Epithelial cell of esophagus (primary cell): ENCODE measurements around the gene ODAPH.
"Not testable (repeated sequence)": the region's sequence is repeated elsewhere in the genome, so short reads cannot be mapped to it uniquely, and the experiment has no call there.

Experiments
- DNase-seq: peaks from one replicate; pipeline ENCODE4 v3.0.0; 2010; ENCODE audit warnings: low read depth
- H3K4me3 ChIP-seq: 2 replicates; pipeline ENCODE4 v1.5.1; 2011; ENCODE audit warnings: mild to moderate bottlenecking, low read length, control low read depth
- CTCF ChIP-seq: IDR thresholded peaks from 2 replicates; pipeline ENCODE4 v1.5.1; 2011; ENCODE audit warnings: low read depth, mild to moderate bottlenecking, low read length, control low read depth, inconsistent platforms; ENCODE audit not compliant: insufficient read depth; ENCODE audit errors: missing control alignments

ODAPH gene

DNA sequence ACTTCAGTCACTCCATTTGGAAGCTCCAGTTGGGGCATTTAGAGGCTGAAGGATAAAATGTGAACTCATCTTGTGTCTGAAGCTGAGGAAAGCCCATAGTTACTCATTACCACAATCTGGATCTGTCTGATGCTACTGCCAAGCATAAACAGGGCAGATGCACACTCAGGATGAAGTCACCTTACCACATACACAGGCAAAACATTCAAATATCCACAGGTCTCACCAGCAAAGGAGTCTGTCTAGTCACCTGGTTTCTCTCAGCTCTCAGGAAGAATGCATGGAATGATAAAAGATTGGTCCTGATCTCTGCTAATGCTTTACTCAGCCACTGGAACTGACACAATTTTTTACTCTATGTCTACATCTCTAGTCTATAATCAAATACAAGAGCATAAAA is 13.0 kb upstream of the ODAPH start:
- no peak for TF ChIP-seq CTCF
- peak; percentile 97 for DNase-seq
- no peak overlapping the region for H3K4me3 ChIP-seq

DNA sequence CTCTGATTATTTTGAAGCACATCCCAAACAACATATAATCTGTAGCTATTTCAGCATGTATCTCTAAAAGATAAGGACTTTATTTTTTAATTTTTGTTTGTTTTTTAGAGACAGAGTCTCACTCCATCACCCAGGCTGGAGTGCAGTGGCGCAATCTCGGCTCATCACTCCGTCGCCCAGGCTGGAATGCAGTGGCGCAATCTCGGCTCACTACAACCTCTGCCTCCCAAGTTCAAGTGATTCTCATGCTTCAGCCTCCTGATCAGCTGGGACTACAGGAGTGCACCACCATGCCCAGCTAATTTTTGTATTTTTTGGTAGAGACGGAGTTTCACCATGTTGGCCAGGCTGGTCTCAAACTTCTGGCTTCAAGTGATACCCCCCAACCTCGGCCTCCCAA is 11.6 kb upstream of the ODAPH start:
- DNase-seq: peak; percentile 12
- not testable (repeated sequence) for H3K4me3 ChIP-seq

- no peak overlapping the region for H3K4me3 ChIP-seq
- no peak for DNase-seq
- TF ChIP-seq CTCF: no peak
These were observed 11.0 kb upstream of the ODAPH start for GRCh38 chr4:75544870-75545269.

DNA sequence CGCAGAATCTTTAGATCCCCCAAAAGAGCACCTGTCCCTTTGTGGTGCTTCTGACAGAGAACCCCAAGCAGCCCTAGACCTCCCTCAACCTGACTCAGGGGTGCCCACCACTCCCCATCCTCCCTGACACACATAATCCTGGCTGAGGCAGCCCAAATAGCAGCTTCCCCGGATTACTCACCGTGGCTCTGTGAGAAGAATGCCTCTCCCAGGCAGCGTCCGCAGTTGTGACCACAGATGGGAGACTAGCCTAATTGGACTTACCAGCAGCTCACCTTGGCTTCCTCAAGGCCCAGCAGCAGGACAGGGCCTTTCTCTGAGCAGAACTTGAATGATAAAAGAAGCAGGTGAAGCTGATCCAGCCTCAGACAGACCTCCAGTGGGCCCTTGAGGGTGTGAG is 10.3 kb upstream of the ODAPH start:
- DNase-seq: peak; percentile 19
- no peak overlapping the region for H3K4me3 ChIP-seq
- no peak for TF ChIP-seq CTCF

- DNase-seq: peak; percentile 33
- H3K4me3 ChIP-seq: no peak overlapping the region
- TF ChIP-seq CTCF: no peak
These were observed 8.0 kb upstream of the ODAPH start for GRCh38 chr4:75547647-75548387.

GRCh38 chr4:75549019-75549418 is 6.8 kb upstream of the ODAPH start:
- H3K4me3 ChIP-seq: no peak overlapping the region
- no peak for TF ChIP-seq CTCF
- peak; percentile 13 for DNase-seq

DNA sequence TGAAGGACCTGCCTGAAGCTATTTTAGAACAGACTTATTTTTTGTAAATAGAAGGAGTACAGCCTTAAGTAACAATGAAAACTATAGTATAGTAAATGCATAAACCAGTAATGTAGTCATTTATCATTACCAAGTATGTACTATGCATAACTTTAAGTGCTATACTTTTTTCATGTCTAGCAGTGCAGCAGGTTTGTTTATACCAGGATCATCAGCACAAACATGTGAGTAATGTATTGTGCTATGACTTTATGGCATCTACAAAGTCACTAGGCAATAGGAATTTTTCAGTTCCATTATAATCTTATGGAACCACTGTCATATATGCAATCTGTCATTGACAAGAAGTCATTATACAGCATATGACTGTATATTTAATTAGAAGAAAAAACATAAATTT is 3.4 kb upstream of the ODAPH start:
- TF ChIP-seq CTCF: no peak
- no peak overlapping the region for H3K4me3 ChIP-seq

DNA sequence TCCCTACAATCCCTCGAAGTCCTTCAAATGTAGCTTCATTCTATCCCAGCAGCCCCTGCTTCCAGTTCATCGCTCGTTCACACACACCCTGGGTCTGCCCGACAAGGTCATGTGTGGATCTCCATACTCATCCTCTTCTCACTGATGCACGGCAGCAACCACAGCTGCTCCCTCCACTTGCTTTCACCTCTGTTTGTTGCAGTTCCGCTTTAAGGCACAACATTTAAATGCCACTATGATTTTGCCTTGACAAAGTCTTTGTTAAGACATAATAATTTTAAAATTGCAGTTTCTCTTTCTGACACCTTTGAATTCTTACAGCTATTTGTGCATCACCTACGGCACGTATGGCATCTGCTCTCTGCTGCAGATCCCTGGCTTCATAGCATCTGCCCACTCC is 1.8 kb downstream of the ODAPH start:
- no peak overlapping the region for H3K4me3 ChIP-seq
- no peak for DNase-seq
- no peak for TF ChIP-seq CTCF

More for the DNA sequence above, 3.4 kb upstream of the ODAPH start:
- peak; percentile 16 for DNase-seq
